ENCODE results near the gene BACE1.
"Not testable (repeated sequence)": the region's sequence is repeated elsewhere in the genome, so short reads cannot be mapped to it uniquely, and the experiment has no call there.

BACE1 gene

DNA sequence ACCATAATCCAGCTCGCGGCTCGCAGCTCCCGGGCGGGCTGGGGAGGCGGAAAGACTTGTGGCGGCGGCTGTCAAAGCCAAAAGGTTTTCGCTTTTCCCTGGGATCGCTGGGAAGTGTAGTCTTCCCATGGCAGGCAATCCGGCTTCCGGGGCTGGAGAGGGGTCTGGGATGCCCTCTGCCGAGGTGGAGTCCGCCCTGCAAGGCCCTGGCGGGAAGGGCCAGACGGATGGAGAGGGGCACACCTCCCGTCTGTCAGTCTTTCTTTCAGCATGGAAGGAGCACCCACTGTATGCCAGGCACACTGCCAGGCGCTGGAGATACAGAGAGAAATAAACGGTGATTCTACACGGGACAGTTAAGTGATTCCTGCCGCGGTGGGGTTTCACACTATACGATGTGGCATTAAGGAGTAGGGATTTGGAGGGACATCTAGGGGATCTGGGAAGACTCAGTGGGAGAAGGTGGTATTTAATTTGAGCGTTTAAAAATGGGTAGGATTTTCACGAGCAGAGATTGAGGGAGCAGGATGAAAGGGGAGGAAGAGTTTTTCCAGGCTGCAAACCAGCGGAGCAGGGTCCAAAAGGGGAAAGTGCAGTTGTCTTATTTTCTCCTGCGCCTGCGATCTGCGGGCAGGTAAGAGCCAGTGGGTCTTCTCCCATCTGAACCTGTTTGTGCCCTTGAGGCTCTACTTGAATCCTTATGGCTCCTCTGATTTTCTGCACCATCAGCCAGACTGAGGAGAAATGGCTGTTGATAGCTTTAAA is at the start of gene BACE1:
TSS of gene BACE1 (minus strand) at position 60 of the 765 bp plus-strand sequence. CDS start 461 bp downstream, outside the sequence.
- DNase-seq: peak; percentile 12

DNA sequence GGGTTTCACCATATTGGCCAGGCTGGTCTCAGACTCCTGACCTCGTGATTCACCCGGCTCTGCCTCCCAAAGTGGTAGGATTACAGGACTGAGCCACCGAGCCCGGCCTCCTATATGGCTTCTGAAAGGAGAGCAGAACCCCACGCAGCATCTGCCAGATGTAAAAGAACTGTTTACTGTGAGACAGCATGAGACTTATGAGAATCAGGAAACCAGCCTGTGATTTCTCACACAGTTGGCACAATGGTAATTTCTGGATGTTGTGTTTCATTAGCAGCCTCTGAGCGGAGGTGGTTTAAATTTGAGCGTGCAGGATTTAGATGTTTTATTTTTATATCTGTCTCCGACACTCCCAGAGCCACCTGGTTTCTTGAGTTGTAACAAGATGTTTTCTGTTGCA is 45.4 kb upstream of the BACE1 start:
- no peak for DNase-seq

GRCh38 chr11:117356126-117356890 is 40.3 kb upstream of the BACE1 start:
- no peak for DNase-seq

- no peak for DNase-seq
These were observed 38.5 kb upstream of the BACE1 start for GRCh38 chr11:117354550-117354949.

GRCh38 chr11:117345039-117345438 is 29.0 kb upstream of the BACE1 start:
- no peak for DNase-seq

DNA sequence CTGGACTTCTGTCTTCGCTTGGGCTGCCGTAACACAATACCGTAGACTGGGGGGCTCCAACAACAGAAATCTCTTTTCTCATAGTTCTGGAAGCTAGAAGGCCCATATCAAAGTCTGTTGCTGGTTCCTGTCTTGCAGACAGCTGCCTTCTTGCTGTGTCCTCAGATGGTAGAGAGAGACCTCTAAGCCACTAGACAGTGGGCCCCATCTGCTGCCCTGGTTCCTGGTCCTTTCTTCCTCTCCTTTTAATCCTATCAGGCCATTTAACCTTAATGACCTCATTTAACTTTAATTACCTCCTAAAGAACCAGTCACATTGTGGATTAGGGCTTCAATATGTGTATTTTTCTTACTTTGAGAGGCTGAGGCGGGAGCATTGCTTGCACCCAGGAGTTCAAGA is 21.0 kb upstream of the BACE1 start:
- DNase-seq: no peak

DNA sequence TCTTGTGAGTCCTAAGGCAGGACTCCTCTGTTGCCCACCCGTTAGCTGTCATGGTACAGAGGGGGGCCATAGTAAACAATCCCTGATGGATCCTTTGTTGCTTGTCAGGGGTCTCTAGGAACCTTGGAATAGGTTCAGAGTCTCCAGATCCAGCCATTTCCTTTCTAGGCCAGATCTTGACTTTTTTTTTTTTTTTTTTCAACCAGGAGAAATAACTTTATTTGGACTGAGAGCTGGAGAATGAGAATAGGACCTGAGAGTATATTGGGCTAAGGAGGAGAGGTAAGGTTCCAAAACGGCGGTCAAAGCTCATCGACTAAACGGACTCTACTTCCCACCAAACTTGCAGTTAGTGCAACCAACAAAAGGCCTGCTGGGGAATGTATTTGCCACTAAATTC is 19.3 kb upstream of the BACE1 start:
- DNase-seq: no peak

DNA sequence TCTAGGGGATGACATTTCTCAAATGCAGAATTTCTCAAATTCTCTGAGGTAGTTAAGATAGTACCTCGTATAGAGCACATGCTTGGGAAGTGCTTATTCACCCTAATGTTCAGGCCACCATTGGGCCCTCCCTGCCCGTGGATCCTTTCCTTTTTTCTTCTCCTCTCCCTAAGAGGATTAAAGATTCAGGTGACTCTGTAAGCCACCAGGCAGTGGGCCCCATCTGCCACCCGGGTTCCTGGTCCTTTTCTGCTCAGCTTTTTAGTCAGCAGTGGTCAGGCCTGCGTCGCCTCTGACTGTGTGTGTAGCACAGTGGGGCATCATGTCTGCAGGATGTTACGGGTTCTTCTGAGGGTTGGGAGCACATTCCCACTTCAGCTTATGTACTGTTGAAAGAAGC is 18.8 kb upstream of the BACE1 start:
- no peak for DNase-seq

DNA sequence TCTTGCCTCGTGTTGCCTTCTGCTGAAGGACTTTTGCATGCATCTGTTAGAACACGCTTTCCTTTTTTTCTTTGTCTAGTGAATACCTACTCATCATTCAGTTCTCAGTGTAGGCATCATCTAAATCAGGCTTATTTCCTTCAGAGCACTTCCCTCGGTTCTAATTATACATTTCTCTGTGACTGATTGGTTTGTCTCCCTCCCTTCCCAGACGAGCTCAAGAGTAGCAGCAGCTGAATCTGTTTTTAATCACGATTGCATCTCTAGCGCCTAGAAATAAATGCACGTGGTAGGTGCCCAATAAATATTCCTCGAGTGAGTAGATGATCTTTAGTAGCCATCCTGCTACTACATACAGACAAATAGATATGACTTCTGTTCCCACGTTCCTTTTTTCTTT is 17.9 kb upstream of the BACE1 start:
- DNase-seq: no peak

- DNase-seq: no peak
These were observed 16.8 kb upstream of the BACE1 start for GRCh38 chr11:117332843-117333242.

DNA sequence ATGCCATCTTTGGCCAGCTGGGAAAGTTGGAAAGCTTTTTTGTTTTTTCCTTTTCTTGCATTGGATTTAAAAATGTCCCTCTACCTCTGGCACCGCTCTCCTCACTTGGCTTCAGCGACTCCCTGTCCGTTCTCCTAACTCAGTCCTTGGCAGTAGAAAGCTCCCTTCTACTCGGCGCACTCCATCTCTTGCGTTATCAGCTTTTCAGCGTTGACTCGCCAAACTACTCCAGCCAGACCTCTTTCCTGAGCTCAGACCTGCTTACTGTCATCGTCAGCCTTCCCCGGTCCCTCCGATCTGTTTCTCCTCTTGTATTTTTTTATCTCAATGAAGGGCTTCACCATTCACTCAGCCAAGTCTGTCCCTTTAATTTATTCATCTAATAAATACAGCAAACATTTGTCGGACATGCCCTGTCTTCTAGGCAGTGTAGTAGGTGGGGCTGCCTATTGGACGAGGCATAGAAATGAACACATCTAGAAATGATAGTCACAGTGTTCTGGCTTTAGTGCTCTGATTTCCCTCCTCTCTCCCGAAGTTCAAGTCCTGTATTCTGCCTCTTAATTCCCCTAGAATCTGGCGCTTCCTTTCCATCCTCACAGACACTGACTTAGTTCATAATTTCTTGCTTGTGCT is 12.4 kb upstream of the BACE1 start:
- no peak for DNase-seq

DNA sequence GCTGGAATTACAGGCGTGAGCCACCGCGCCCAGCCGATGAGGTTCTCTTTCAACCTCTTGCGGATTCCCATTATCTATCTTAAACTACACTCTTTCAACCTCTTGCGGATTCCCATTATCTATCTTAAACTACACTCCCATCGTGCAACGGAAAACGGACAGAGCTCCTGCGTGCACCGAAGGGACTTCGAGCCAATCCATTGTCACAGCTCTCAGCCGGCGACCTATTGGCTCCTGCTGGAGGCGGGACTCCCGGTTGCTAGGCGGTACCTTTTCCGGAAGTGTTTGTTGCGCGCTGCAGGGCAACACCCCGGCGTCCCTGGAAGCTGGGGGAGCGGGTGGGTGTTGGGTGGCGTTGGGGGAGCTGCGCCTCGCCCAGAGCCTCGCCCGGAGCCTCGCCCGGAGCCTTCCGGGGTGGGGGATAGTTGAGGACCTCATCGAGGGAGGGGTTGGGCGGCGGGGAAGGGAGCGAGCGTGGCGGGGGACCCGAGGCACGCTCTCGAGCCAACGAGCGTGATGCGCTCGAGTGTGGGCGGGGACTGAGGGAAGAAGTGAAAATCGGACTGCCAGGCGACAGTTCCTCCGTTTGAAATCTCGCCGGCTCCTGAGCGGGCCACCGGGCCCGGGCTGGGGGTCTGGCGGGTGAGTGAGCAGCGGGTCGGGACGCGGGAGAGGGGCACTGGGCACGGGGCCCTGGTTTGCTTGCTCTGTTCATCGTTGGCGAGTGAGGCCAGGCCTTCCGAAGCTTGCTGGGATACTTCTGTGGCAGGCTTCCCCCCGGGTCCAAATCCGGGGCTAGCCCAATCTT is 11.7 kb upstream of the BACE1 start, which contains the start of gene CEP164:
TSS of gene CEP164 (plus strand) at position 288 of the 808 bp plus-strand sequence. CDS start 10,733 bp downstream, outside the sequence.
- DNase-seq: peak; percentile 92

GRCh38 chr11:117327255-117327566 is 11.2 kb upstream of the BACE1 start:
- DNase-seq: not testable (repeated sequence)

DNA sequence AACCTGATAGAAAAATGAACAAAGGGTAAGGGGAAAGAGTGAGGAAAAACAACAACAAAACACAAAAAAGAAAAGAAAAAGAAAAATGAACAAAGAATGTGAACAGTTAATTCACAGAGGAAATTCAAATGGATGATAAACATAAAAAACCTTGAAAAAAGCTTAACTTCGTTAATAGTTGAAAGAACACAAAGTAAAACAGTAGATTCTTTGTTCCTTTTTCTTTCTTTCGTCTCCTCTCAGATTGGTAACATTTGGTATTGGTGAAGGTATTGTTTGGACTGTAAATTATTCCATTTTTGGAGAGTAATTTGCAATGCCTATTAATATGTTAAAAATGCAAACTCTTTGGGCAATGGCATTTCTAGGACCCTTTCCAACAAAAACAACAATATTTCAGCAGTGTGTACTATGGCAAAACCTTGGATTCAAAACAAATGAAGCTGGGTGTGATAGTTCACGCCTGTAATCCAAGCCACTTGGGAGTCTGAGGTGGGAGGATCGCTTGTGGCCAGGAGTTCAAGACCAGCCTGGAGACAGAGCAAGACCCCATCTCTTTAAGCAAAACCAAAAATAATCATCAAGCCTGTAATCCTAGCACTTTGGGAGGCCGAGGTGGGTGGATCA is 3.3 kb upstream of the BACE1 start:
- no peak for DNase-seq

DNA sequence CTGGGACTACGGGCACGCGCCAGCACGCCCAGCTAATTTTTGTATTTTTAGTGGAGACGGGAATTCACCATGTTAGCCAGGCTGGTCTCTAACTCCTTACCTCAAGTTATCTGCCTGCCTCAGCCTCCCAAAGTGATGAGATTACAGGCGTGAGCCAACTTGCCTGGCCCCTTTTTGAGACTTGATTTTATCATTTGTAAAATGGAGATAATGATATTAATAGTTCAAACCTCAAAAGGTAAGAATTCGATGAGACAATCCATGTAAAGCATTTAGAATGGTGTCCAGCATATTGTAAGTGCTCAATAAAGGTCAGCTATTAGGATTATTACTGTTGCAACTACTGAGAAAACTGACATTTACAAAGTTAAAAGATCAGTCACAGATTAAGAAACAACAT is 2.7 kb upstream of the BACE1 start:
- DNase-seq: no peak

DNA sequence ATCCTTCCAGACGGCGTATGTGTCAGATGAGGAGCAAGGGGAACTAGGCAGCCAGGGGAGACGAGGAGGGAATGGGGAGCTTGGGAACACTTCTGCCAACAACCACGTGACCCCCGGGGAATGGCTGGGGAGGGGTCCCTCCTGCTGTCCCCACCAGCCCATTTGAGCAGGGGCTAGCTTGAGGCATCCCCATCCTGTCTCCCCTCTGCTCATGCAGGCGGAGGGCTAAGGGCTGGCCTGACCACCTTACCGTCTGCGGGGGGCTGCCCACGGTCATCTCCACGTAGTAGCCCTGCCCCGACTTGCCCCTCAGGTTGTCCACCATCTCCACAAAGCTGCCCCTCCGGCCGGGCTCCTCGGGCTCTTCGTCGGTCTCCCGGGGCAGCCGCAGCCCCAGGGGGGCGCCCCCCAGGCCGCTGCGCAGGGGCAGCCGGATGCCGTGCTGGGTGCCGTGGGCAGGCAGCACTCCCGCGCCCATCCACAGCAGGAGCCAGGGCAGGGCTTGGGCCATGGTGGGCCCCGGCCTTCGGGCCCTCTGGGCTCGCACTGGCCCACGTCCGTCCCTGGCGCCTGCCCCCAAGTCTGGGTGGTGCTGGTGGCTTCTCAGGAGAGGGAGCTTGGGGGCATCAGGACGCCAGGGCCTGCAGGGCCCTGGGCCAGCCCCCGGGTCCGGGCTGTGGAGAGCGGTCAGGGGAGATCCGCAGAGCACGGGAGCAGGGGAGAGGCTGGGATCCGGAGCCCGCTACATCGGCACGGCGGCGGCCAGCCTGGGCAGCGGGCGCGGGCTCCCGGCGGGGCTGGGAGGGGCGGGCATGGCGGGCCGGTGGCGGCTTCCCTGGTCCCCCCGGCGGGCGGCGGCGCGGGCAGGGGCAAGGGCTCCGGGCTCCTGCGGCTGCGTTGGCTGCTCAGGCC is 515 bp downstream of the BACE1 start:
- DNase-seq: no peak

GRCh38 chr11:117314840-117315239 is 1.2 kb downstream of the BACE1 start:
- DNase-seq: no peak

GRCh38 chr11:117313828-117314768 is 2.0 kb downstream of the BACE1 start:
- DNase-seq: no peak

- no peak for DNase-seq
These were observed 3.0 kb downstream of the BACE1 start for GRCh38 chr11:117313091-117313490.

- DNase-seq: no peak
These were observed 6.7 kb downstream of the BACE1 start for GRCh38 chr11:117309310-117309709.

All from activated CD4-positive, alpha-beta T cell treated with anti-CD3 and anti-CD28 coated beads, Interleukin-2, amount 50 U/mL, for 1 hour (primary cell).